Mesothelial cell of epicardium (in vitro differentiated cells): ENCODE measurements around the gene HSD17B11. TPM values are rescaled to one million over a fixed set of nuclear protein-coding genes. Genes with fewer than 3 reads are reported as not detected.
"Not testable (repeated sequence)": the region's sequence is repeated elsewhere in the genome, so short reads cannot be mapped to it uniquely, and the experiment has no call there.

Experiments used
- DNase-seq, 2 experiments: peaks; one replicate each; pipeline ENCODE4 v3.0.0; 2021; ENCODE audit warnings: low spot score in 2 of 2; ENCODE audit not compliant: unreplicated experiment in 2 of 2
- H3K27ac Mint-ChIP-seq: 2 replicates; pipeline ENCODE4 v1.8.0; 2021; ENCODE audit warnings: mixed read lengths
- H3K27me3 Mint-ChIP-seq: 2 replicates; pipeline ENCODE4 v1.8.0; 2021; ENCODE audit warnings: low read depth, mixed read lengths
- H3K36me3 Mint-ChIP-seq: 2 replicates; pipeline ENCODE4 v1.8.0; 2021; ENCODE audit warnings: mixed read lengths
- H3K4me1 Mint-ChIP-seq: 2 replicates; pipeline ENCODE4 v1.8.0; 2021; ENCODE audit warnings: mixed read lengths
- H3K4me3 Mint-ChIP-seq: 2 replicates; pipeline ENCODE4 v1.8.0; 2021; ENCODE audit warnings: mild to moderate bottlenecking, moderate library complexity, mixed read lengths
- H3K9me3 Mint-ChIP-seq: 2 replicates; pipeline ENCODE4 v1.8.0; 2021; ENCODE audit warnings: mixed read lengths
- total RNA-seq: library from RNA; stranded (reverse); gene quantifications from 3 replicates; pipeline ENCODE4 v1.2.1, GENCODE V29; 2021
- TF ChIP-seq, protein P1 (sequence below): fragments of 200-600 bp; sonication (generic); IDR thresholded peaks from one replicate; pipeline ENCODE4 v1.5.0; 2021; ENCODE audit warnings: antibody characterized with exemption; ENCODE audit not compliant: unreplicated experiment

Gene HSD17B11
- total RNA-seq, 1 donor from 2014 or later: 19.2 TPM

DNA sequence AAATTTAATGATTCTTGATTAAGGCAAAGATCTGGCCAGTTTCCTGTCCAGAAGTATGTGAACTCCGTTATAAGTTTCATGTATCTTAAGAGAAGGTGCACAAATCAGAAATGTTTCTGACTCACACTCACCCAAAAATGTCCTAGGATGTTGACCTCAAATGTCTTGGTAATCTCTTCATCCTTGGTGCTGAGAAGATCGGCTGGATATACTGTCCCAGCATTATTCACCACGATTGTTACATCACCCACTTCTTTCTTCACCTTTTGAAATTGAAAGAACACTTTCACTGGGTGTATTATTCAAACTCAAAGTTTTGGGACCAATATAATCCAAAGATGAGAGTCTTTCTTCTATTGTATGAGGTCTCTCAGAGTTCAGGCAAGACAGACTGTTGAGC, 74.0 kb downstream of the HSD17B11 start:
- no peak for DNase-seq

DNA sequence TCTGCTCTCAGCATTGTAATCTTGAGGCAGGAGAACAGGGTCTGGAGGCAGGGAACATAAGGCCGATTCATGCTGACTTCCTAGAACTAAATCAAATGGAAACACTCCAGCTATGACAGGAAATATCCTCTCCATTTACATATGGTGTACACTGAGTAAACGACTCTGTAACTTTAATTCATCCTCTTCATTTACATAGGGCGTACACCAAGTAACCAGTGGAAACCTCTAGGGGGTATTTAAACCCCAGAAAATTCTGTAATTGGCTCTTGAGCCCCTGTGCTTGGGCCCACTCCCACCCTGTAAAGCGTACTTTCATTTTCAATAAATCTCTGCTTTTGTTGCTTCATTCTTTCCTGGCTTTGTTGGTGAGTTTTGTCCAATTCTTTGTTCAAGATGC, 76.0 kb downstream of the HSD17B11 start:
- not testable (repeated sequence) for H3K27ac Mint-ChIP-seq, H3K4me3 Mint-ChIP-seq, H3K4me1 Mint-ChIP-seq, H3K27me3 Mint-ChIP-seq, H3K9me3 Mint-ChIP-seq, DNase-seq, H3K36me3 Mint-ChIP-seq

More for the DNA sequence above, 74.0 kb downstream of the HSD17B11 start:
- no peaks in the 10 kb centered on the region for H3K27me3 Mint-ChIP-seq
- H3K27ac Mint-ChIP-seq: no peak overlapping the region
- TF ChIP-seq, protein P1, sequence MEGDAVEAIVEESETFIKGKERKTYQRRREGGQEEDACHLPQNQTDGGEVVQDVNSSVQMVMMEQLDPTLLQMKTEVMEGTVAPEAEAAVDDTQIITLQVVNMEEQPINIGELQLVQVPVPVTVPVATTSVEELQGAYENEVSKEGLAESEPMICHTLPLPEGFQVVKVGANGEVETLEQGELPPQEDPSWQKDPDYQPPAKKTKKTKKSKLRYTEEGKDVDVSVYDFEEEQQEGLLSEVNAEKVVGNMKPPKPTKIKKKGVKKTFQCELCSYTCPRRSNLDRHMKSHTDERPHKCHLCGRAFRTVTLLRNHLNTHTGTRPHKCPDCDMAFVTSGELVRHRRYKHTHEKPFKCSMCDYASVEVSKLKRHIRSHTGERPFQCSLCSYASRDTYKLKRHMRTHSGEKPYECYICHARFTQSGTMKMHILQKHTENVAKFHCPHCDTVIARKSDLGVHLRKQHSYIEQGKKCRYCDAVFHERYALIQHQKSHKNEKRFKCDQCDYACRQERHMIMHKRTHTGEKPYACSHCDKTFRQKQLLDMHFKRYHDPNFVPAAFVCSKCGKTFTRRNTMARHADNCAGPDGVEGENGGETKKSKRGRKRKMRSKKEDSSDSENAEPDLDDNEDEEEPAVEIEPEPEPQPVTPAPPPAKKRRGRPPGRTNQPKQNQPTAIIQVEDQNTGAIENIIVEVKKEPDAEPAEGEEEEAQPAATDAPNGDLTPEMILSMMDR: no peak
- no peaks in the 10 kb centered on the region for H3K9me3 Mint-ChIP-seq
- no peaks in the 10 kb centered on the region for H3K36me3 Mint-ChIP-seq
- no peak overlapping the region for H3K4me3 Mint-ChIP-seq
- no peaks in the 10 kb centered on the region for H3K4me1 Mint-ChIP-seq

DNA sequence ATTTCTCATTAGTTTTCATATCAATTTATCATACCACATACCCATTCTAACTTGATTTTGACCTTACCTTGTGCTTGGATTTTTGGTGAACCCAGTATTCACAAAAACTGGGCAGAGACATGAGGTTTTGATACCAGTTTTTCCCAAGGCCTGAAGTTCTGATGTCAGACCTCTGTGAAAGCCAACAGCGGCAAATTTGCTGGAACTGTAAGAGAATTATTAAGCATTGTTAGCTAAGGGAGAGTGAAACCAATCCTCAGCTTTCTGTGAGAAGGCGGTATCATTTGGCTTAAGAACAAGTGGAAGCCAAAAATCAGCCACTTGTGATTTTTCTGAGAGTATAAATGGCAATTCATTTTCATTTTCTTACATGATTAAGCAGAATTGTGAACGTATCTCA, 77.2 kb downstream of the HSD17B11 start:
- DNase-seq: no peak
- no peaks in the 10 kb centered on the region for H3K36me3 Mint-ChIP-seq
- no peak overlapping the region for H3K4me3 Mint-ChIP-seq
- TF ChIP-seq, protein P1: no peak
- no peak overlapping the region for H3K27ac Mint-ChIP-seq
- no peaks in the 10 kb centered on the region for H3K9me3 Mint-ChIP-seq
- H3K4me1 Mint-ChIP-seq: no peaks in the 10 kb centered on the region
- H3K27me3 Mint-ChIP-seq: no peaks in the 10 kb centered on the region

DNA sequence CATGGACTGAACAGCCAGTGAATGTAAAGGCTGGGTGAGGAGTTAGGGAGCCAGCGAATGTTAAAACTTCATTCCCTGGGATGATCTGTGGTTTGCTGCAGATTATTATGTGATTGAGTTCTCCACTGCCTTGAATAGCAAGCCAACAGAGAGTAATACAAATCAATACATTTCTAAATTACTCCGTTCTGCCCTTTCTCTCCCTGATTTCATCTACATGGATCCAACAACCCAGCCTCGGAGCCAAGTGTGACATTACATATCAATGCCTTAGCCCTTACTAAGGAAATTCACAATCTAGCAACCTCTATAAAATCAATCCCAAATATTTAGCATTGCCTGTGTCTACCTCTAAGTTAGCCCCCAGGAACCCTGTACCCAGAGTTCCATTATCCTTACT, 79.3 kb downstream of the HSD17B11 start:
- H3K27ac Mint-ChIP-seq: no peak overlapping the region
- no peaks in the 10 kb centered on the region for H3K9me3 Mint-ChIP-seq
- no peak for DNase-seq
- no peaks in the 10 kb centered on the region for H3K27me3 Mint-ChIP-seq
- H3K4me3 Mint-ChIP-seq: no peak overlapping the region
- no peaks in the 10 kb centered on the region for H3K36me3 Mint-ChIP-seq
- peaks cover 4% of the 10 kb centered on the region for H3K4me1 Mint-ChIP-seq
- TF ChIP-seq, protein P1: no peak

DNA sequence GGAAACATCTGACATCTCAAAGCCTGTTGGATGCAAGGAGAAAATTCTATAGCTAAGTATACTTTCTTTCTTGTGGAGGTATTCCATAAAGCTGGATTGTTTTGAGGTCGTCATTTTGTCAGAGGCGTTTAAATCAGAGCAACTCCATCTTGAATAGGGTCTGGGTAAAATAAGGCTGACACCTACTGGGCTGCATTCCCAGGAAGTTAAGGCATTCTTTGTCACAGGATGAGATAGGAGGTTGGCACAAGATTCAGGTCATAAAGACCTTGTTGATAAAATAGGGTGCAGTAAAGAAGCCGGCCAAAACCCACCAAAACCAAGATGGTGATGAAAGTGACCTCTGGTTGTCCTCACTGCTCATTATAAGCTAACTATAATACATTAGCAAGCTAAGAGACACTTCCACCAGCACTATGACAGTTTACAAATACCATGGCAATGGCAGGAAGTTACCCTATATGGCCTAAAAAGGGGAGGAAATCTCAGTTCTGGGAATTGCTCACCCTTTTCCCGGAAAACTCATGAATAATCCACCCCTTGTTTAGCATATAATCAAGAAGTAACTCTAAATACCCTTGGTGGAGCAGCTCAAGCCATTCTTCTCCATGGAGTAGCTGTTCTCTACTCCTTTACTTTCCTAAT, 80.2 kb downstream of the HSD17B11 start:
- Mint-ChIP-seq H3K27me3 (no peaks in the 10 kb centered on the region), H3K4me1 (peaks cover 7% of the 10 kb centered on the region), H3K36me3 (no peaks in the 10 kb centered on the region), H3K4me3 (no peak overlapping the region), H3K9me3 (no peaks in the 10 kb centered on the region), H3K27ac (no peak overlapping the region)
- TF ChIP-seq, protein P1: no peak
- DNase-seq: no peak

DNA sequence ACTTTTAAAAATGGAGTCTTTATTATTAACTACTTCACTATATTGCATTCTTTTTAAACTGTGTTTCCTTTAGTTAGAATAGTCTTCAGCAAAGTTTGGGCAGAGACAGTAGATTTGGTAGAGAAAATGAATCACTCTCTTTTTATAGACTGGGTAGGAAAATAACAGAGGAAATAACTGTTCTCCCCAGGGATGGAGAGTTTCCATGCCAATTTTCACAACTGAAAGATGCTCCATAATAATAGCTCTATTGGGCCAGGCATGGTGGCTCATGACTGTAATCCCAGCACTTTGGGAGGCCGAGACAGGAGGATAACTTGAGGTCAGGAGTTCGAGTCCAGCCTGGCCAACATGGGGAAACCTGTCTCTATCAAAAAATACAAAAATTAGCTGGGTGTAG, 81.4 kb downstream of the HSD17B11 start:
- Mint-ChIP-seq H3K4me3 (no peak overlapping the region), H3K27me3 (no peaks in the 10 kb centered on the region), H3K9me3 (no peaks in the 10 kb centered on the region), H3K27ac (no peak overlapping the region), H3K4me1 (peaks cover 15% of the 10 kb centered on the region), H3K36me3 (no peaks in the 10 kb centered on the region)
- TF ChIP-seq, protein P1: no peak
- no peak for DNase-seq
